Measurements from ENCODE around the gene ZNF296.

Gene ZNF296

DNA sequence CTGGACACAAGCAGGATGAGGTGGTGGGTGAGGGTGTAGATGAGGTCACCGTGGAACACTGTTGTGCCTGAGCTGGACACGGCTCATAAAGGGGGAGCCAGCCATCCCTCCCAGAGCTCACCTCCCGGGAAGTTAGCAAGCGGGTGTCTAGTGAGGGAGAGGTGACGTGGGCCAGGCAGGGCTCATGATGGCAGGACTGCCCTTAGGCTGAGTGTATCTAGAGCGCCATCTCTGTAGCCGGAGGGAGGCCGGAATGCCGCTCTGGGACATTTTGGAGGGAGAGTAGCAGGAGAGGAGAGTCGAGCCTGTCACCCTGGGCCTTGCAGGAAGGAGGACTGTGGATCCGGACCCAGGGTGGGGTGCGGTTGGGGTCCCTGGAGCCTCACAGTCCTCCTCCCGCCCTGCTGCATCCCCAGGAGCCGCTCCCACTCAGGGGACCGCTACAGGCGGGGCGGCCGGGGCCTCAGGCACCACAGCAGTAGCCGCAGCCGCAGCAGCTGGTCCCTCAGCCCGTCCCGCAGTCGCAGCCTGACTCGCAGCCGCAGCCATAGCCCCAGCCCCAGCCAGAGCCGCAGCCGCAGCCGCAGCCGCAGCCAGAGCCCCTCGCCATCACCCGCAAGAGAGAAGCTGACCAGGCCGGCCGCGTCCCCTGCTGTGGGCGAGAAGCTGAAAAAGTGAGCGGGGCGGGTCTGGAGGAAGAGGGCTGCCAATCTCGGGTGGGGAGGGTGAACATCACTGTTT is 9.2 kb downstream of the ZNF296 start:
- no peak for DNase-seq (ENCODE audit: low read depth)
- H3K4me3 ChIP-seq (ENCODE audit: control insufficient read depth, low read depth, low read length): no peak overlapping the region
- TF ChIP-seq, protein P1, sequence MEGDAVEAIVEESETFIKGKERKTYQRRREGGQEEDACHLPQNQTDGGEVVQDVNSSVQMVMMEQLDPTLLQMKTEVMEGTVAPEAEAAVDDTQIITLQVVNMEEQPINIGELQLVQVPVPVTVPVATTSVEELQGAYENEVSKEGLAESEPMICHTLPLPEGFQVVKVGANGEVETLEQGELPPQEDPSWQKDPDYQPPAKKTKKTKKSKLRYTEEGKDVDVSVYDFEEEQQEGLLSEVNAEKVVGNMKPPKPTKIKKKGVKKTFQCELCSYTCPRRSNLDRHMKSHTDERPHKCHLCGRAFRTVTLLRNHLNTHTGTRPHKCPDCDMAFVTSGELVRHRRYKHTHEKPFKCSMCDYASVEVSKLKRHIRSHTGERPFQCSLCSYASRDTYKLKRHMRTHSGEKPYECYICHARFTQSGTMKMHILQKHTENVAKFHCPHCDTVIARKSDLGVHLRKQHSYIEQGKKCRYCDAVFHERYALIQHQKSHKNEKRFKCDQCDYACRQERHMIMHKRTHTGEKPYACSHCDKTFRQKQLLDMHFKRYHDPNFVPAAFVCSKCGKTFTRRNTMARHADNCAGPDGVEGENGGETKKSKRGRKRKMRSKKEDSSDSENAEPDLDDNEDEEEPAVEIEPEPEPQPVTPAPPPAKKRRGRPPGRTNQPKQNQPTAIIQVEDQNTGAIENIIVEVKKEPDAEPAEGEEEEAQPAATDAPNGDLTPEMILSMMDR (IDR thresholded peaks at IDR 0.05; ENCODE audit: control insufficient read depth, insufficient read depth, low read depth, low read length, missing control alignments): no peak

GRCh38 chr19:45063851-45064801 is 12.2 kb downstream of the ZNF296 start:
- TF ChIP-seq, protein P1 (IDR thresholded peaks at IDR 0.05; ENCODE audit: control insufficient read depth, insufficient read depth, low read depth, low read length, missing control alignments): no peak
- no peak overlapping the region for H3K4me3 ChIP-seq (ENCODE audit: control insufficient read depth, low read depth, low read length)
- DNase-seq (ENCODE audit: low read depth): no peak

- no peak for DNase-seq (ENCODE audit: low read depth)
- TF ChIP-seq, protein P1 (IDR thresholded peaks at IDR 0.05; ENCODE audit: control insufficient read depth, insufficient read depth, low read depth, low read length, missing control alignments): no peak
- H3K4me3 ChIP-seq (ENCODE audit: control insufficient read depth, low read depth, low read length): no peak overlapping the region
These were observed 14.3 kb downstream of the ZNF296 start for GRCh38 chr19:45061965-45062364.

GRCh38 chr19:45059258-45059965 is 16.9 kb downstream of the ZNF296 start:
- no peak overlapping the region for H3K4me3 ChIP-seq (ENCODE audit: control insufficient read depth, low read depth, low read length)
- TF ChIP-seq, protein P1 (IDR thresholded peaks at IDR 0.05; ENCODE audit: control insufficient read depth, insufficient read depth, low read depth, low read length, missing control alignments): peak; percentile 92
- no peak for DNase-seq (ENCODE audit: low read depth)

DNA sequence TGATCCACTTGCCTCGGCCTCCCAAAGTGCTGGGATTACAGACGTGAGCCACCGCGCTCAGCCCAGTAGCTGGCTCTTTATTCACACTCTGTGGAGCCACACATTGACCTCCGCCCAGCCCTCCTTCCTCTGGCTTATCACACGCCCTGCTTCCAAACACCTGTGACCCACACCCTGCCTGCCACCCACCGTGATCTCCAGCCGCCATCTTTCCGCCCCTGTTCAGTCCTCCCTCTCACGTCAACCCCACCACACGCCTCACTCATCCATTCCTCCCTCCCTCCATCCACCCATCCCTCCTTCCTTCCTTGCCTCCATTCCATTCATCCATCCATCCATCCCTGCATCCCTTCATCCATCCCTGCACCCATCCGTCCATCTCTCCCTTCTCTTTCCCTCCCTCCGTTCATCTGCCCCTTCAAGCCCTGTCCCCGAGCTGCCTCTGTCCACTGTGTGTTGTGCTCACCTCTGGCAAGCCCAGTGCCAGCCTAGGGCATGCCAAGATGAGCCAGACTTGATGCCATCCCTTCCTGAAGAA is 17.6 kb downstream of the ZNF296 start:
- no peak for DNase-seq (ENCODE audit: low read depth)
- no peak overlapping the region for H3K4me3 ChIP-seq (ENCODE audit: control insufficient read depth, low read depth, low read length)
- TF ChIP-seq, protein P1 (IDR thresholded peaks at IDR 0.05; ENCODE audit: control insufficient read depth, insufficient read depth, low read depth, low read length, missing control alignments): no peak

DNA sequence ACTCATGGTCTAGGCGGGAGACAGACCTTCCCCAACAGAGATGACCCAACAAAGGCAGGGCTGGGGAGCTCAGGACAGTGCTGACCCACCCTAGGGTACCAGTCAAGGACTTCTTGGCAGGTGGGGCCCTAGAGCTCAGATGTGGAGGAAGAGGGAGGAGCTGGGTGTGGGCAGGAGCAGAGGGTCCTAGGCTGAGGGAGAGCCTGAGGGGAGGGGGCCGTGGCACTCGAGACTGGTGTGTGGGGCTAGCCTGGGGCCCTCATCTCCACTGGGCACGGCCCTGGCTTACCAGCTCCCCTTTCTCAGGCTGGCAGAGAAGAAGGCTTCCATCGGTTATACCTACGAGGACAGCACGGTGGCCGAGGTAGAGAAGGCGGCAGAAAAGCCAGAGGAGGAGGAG is 18.8 kb downstream of the ZNF296 start:
- DNase-seq (ENCODE audit: low read depth): no peak
- TF ChIP-seq, protein P1 (IDR thresholded peaks at IDR 0.05; ENCODE audit: control insufficient read depth, insufficient read depth, low read depth, low read length, missing control alignments): no peak
- H3K4me3 ChIP-seq (ENCODE audit: control insufficient read depth, low read depth, low read length): no peak overlapping the region
